IMR-90 (cell line): ENCODE measurements around the gene MRTFA. TPM values are rescaled to one million over a fixed set of nuclear protein-coding genes. Genes with fewer than 3 reads are reported as not detected.

Source experiments
- ATAC-seq: fragments of 200-7000 bp; cut with Tn5 transposase; 2 replicates; pipeline ENCODE4 v1.9.1; 2020; ENCODE audit warnings: low read depth, mild to moderate bottlenecking, moderate library complexity
- BruUV-seq: library from RNA; stranded (reverse); fragments of 400-500 nt; replicated peaks from 2 replicates; lab custom pipeline; 2021; lab: Mats Ljungman, UMichigan
- CTCF ChIA-PET: fragments of 300-600 bp; formaldehyde crosslinking; extraction: SDS; loops from one replicate; lab custom pipeline; 2021; ENCODE audit warnings: antibody characterized with exemption; lab: Yijun Ruan, JAX
- POLR2A ChIA-PET: fragments of 300-600 bp; sonication (Branson Sonifier 250); formaldehyde crosslinking; loops from one replicate; lab custom pipeline; 2022; ENCODE audit warnings: antibody characterized with exemption; ENCODE audit not compliant: unreplicated experiment; lab: Charles Lee
- DNase-seq: peaks from one replicate; pipeline ENCODE4 v3.0.0; 2013
- H2AFZ ChIP-seq: replicated peaks from 2 replicates; pipeline ENCODE3; 2013; ENCODE audit warnings: low read length, mild to moderate bottlenecking; ENCODE audit not compliant: poor library complexity
- H2AK5ac ChIP-seq: 2 replicates; pipeline ENCODE4 v1.6.1; 2013; ENCODE audit warnings: low read depth, low read length, inconsistent platforms
- H2AK9ac ChIP-seq: replicated peaks from 2 replicates; pipeline ENCODE3; 2013; ENCODE audit warnings: mild to moderate bottlenecking, low read depth, low read length, moderate library complexity; ENCODE audit not compliant: poor library complexity
- H2BK120ac ChIP-seq: 2 replicates; pipeline ENCODE4 v1.6.1; 2013; ENCODE audit warnings: low read depth, low read length, inconsistent platforms
- H2BK15ac ChIP-seq: 3 replicates; pipeline ENCODE4 v1.6.1; 2013; ENCODE audit warnings: low read depth, low read length, inconsistent platforms
- H2BK20ac ChIP-seq: 2 replicates; pipeline ENCODE4 v1.6.1; 2013; ENCODE audit warnings: low read depth, mild to moderate bottlenecking, inconsistent platforms, low read length, moderate library complexity
- H2BK5ac ChIP-seq: 2 replicates; pipeline ENCODE4 v1.6.1; 2013; ENCODE audit warnings: mild to moderate bottlenecking, low read depth, low read length, inconsistent platforms; ENCODE audit not compliant: poor library complexity, severe bottlenecking
- H3K14ac ChIP-seq: replicated peaks from 2 replicates; pipeline ENCODE4 v1.6.1; 2013; ENCODE audit warnings: low read depth, low read length, inconsistent platforms
- H3K18ac ChIP-seq: 2 replicates; pipeline ENCODE4 v1.6.1; 2013; ENCODE audit warnings: low read depth, low read length, control low read depth
- H3K23ac ChIP-seq: 2 replicates; pipeline ENCODE4 v1.6.1; 2013; ENCODE audit warnings: low read depth, low read length, inconsistent platforms
- H3K27ac ChIP-seq: 2 replicates; pipeline ENCODE4 v1.5.1; 2013; ENCODE audit warnings: mild to moderate bottlenecking, control low read depth, low read length; ENCODE audit not compliant: insufficient read depth
- H3K27me3 ChIP-seq: 2 replicates; pipeline ENCODE4 v1.6.1; 2013; ENCODE audit warnings: low read length; ENCODE audit not compliant: control insufficient read depth, insufficient read depth
- H3K36me3 ChIP-seq: 2 replicates; pipeline ENCODE4 v1.6.1; 2013; ENCODE audit warnings: low read length, mixed read lengths; ENCODE audit not compliant: control insufficient read depth, insufficient read depth
- H3K4ac ChIP-seq: 2 replicates; pipeline ENCODE4 v1.6.1; 2013; ENCODE audit warnings: low read depth, low read length, inconsistent platforms
- H3K4me1 ChIP-seq: 2 replicates; pipeline ENCODE4 v1.6.1; 2013; ENCODE audit warnings: low read length, mixed read lengths; ENCODE audit not compliant: control insufficient read depth, insufficient read depth
- H3K4me2 ChIP-seq: 2 replicates; pipeline ENCODE4 v1.6.1; 2013; ENCODE audit warnings: low read depth, mild to moderate bottlenecking, control low read depth, low read length, moderate library complexity
- H3K4me3 ChIP-seq: 2 replicates; pipeline ENCODE4 v1.5.1; 2013; ENCODE audit warnings: low read depth, mild to moderate bottlenecking, control low read depth, low read length, moderate library complexity; ENCODE audit not compliant: insufficient read depth
- H3K56ac ChIP-seq: 2 replicates; pipeline ENCODE4 v1.6.1; 2013; ENCODE audit warnings: low read length, inconsistent platforms; ENCODE audit not compliant: insufficient read depth; ENCODE audit errors: extremely low read depth
- H3K79me1 ChIP-seq, 2 experiments: 2 replicates each; pipeline ENCODE4 v1.6.1; 2013; ENCODE audit warnings: low read length in 2 of 2, inconsistent platforms in 1 of 2, low read depth in 1 of 2
- H3K9ac ChIP-seq: 2 replicates; pipeline ENCODE4 v1.6.1; 2013; ENCODE audit warnings: low read depth, low read length, control low read depth
- H3K9me1 ChIP-seq: 2 replicates; pipeline ENCODE4 v1.6.1; 2013; ENCODE audit warnings: low read length, inconsistent platforms; ENCODE audit not compliant: insufficient read depth
- H3K9me3 ChIP-seq: 2 replicates; pipeline ENCODE4 v1.6.1; 2013; ENCODE audit warnings: low read length; ENCODE audit not compliant: control insufficient read depth, insufficient read depth
- H4K20me1 ChIP-seq: 2 replicates; pipeline ENCODE4 v1.6.1; 2013; ENCODE audit warnings: low read length, inconsistent platforms; ENCODE audit not compliant: insufficient read depth
- H4K5ac ChIP-seq: 2 replicates; pipeline ENCODE4 v1.6.1; 2013; ENCODE audit warnings: mild to moderate bottlenecking, low read depth, low read length, control low read depth
- H4K8ac ChIP-seq, 2 experiments: 2 replicates each; pipeline ENCODE4 v1.6.1; 2013; ENCODE audit warnings: low read depth in 2 of 2, low read length in 2 of 2, control low read depth in 1 of 2, inconsistent platforms in 1 of 2
- H4K91ac ChIP-seq: 2 replicates; pipeline ENCODE4 v1.6.1; 2013; ENCODE audit warnings: low read depth, low read length, inconsistent platforms; ENCODE audit not compliant: insufficient read depth
- BHLHE40 ChIP-seq: fragments of 150-350 bp; IDR thresholded peaks from 2 replicates; pipeline ENCODE4 v1.6.1; 2016; ENCODE audit warnings: mild to moderate bottlenecking, low read depth, low read length
- CHD1 ChIP-seq: IDR thresholded peaks from 2 replicates; pipeline ENCODE4 v1.6.1; 2012; ENCODE audit warnings: low read depth, low read length, improper control_type of control experiment
- ELK1 ChIP-seq: fragments of 150-350 bp; IDR thresholded peaks from 2 replicates; pipeline ENCODE4 v1.6.1; 2016; ENCODE audit warnings: low read depth, mild to moderate bottlenecking, low read length, moderate library complexity, borderline replicate concordance
- MAFK ChIP-seq: IDR thresholded peaks from 2 replicates; pipeline ENCODE4 v1.6.1; 2012; ENCODE audit warnings: low read depth, low read length, improper control_type of control experiment
- MAZ ChIP-seq: IDR thresholded peaks from 2 replicates; pipeline ENCODE4 v1.6.1; 2012; ENCODE audit warnings: low read depth, mild to moderate bottlenecking, low read length, improper control_type of control experiment, moderate library complexity, borderline replicate concordance
- POLR2A ChIP-seq: IDR thresholded peaks from 2 replicates; pipeline ENCODE4 v1.6.1; 2012; ENCODE audit warnings: mild to moderate bottlenecking, low read depth, low read length
- RFX5 ChIP-seq: IDR thresholded peaks from 2 replicates; pipeline ENCODE4 v1.8.0; 2012; ENCODE audit warnings: low read depth, mild to moderate bottlenecking, low read length, moderate library complexity
- WGBS, 2 experiments: methylation state at CpG; one replicate each; pipeline versions ENCODE4 v1.1.5 to v1.1.7; 2013; ENCODE audit warnings: missing lambda C conversion rate in 2 of 2; ENCODE audit not compliant: insufficient read length in 1 of 2; ENCODE audit errors: extremely low coverage in 2 of 2; 5-methylcytosine and 5-hydroxymethylcytosine counted together
- dilution Hi-C: fragments of 300-500 bp; cut with HindIII; formaldehyde crosslinking; loops from one replicate; pipeline ENCODE4 v1.14.3; 2018; ENCODE audit warnings: low sequenced_read_pairs; ENCODE audit not compliant: unreplicated experiment
- in situ Hi-C: fragments of 300-500 bp; cut with MboI; formaldehyde crosslinking; loops from 3 replicates; pipeline ENCODE4 v1.14.3; 2019; ENCODE audit warnings: low sequenced_read_pairs, inconsistent platforms, mixed read lengths
- intact Hi-C: fragments of 100-400 bp; cut with micrococcal nuclease; formaldehyde crosslinking; loops from 2 replicates; pipeline ENCODE4 v1.10.0; 2022
- polyA plus RNA-seq, 3 experiments: library from polyadenylated mRNA; depleted of rRNA; stranded (reverse); fragments of >200 nt; gene quantifications; 2 replicates each; pipeline ENCODE4 v1.2.3, GENCODE V29; 2012; ENCODE audit warnings: low replicate concordance in 1 of 3
- total RNA-seq: library from RNA; depleted of rRNA; stranded (reverse); fragments of >200 nt; gene quantifications from 2 replicates; pipeline ENCODE4 v1.2.3, GENCODE V29; 2012

MRTFA gene
- total and polyA plus RNA-seq, 2 of the 4 experiments (the other 2 are of a cell fraction): 12.5 to 17.2 TPM

- dilution Hi-C loops: no loop called here
- H3K9me1 ChIP-seq: peaks cover 16% of the 10 kb centered on the region; the same call in 1 of the 2 replicates
- CTCF ChIA-PET: interaction anchor here (0.7 kb wide), 1 partner anchor 45 kb away, joined by 3 read pairs; no protein-coding TSS in a partner anchor
Measured at GRCh38 chr22:40412441-40412840, 224.1 kb downstream of the MRTFA start.

More at GRCh38 chr22:40412441-40412840, 224.1 kb downstream of the MRTFA start:
- DNase-seq: no peak
- Histone ChIP-seq H3K9ac (no peak overlapping the region), H3K23ac (no peak overlapping the region), H2BK5ac (no peak overlapping the region), H2AK9ac (no peak overlapping the region), H3K4ac (no peak overlapping the region), H3K56ac (no peak overlapping the region), H2BK20ac (no peak overlapping the region), H3K27me3 (no peaks in the 10 kb centered on the region), H3K27ac (no peak overlapping the region), H3K9me3 (no peaks in the 10 kb centered on the region), H4K91ac (no peak overlapping the region), H3K79me1 (peaks cover 15 to 61% of the 10 kb centered on the region in 2 experiments; a peak in 3 of 4 replicates), H2BK15ac (no peak overlapping the region), H3K14ac (no peak overlapping the region), H2AFZ (no peak overlapping the region), H3K4me1 (peaks cover 8% of the 10 kb centered on the region; the same call in 1 of the 2 replicates), H2BK120ac (no peak overlapping the region), H4K20me1 (peaks cover 34% of the 10 kb centered on the region), H2AK5ac (no peak overlapping the region), H3K4me3 (no peak overlapping the region), H3K4me2 (no peak overlapping the region), H4K5ac (no peak overlapping the region), H3K36me3 (peaks cover 62% of the 10 kb centered on the region), H3K18ac (no peak overlapping the region), H4K8ac (no peak overlapping the region)
- POLR2A ChIA-PET: no interaction called here
- in situ Hi-C loops (no loop called here), intact Hi-C loops (no loop called here)
- no CpG with 5 or more reads among the region's 2 CpGs for WGBS, 2 experiments
- no TSS peak for BruUV-seq
- TF ChIP-seq BHLHE40 (no peak), MAFK (no peak), POLR2A (no peak), ELK1 (no peak), MAZ (no peak), RFX5 (no peak), CHD1 (no peak)
- ATAC-seq: no peak
